Stimulated activated CD8-positive, alpha-beta memory T cell treated with anti-CD3 and anti-CD28 coated beads, Interleukin-4, amount 100 ng/mL, for 4 hours (primary cell): ENCODE data around the gene BTD.

Experiments used
- DNase-seq, 2 donors: peaks; one replicate each; pipeline ENCODE4 v3.0.0-alpha.2; 2020; ENCODE audit warnings: low read depth in 2 of 2, low spot score in 1 of 2

The BTD gene

GRCh38 chr3:15635121-15635661 lies 33.6 kb downstream of the BTD start:
- no peak for DNase-seq

DNA sequence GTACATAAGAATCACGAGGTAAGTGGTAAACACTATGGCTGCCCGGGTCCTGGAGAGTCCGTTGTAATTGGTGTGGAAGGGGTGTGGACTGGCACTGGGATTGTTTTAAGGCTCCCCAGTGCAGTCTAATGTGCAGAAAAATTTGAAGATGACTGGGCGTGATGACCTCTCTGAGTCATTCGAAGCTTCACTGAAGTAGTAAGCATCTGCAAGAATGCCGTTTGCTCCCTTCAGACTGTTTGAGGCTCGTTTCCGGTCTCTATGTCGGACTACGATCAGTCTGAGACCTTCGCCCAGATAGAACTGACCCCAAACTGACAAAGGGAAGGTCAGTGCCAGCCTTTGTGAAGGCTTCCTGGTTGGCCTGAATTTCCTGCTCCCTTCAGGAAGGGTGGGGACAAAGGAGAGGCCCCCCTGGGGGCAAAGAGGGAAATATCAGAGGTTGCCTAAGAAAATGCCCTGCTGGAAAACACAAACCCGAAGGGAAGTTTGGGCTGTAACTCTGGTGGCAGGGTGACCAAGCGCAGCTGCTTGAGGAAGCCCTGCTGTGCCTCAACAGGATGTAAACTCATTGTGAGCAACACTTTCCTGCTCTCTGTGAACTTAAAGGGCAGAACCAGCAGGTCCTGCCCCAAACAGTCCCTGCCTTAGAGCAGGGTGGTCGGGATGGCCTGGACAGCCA lies 34.6 kb downstream of the BTD start:
- no peak for DNase-seq

- no peak for DNase-seq
These were observed 35.8 kb downstream of the BTD start for GRCh38 chr3:15637131-15637951.

GRCh38 chr3:15638193-15638890 lies 36.8 kb downstream of the BTD start:
- no peak for DNase-seq

- DNase-seq = no peak
These were observed 37.3 kb downstream of the BTD start for GRCh38 chr3:15638891-15639262.

DNA sequence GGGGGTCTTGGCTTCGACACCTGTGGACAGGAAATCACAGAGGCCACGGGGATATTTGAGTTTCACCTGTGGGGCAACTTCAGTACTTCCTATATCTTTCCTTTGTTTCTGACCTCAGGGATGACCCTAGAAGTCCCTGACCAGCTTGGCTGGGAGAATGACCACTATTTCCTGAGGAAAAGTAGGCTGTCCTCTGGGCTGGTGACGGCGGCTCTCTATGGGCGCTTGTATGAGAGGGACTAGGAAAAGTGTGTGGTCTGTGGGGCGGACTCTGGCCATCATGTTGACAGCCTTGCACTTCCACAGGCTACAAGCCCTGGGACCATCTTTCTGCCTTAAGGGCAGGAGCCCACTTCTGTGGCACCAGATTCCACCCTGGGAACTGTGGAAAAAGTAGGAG lies 43.7 kb downstream of the BTD start:
- no peak for DNase-seq

GRCh38 chr3:15645740-15646501 lies 44.4 kb downstream of the BTD start:
- DNase-seq = no peak

- DNase-seq = no peak
These were observed 45.4 kb downstream of the BTD start for GRCh38 chr3:15646851-15647511.

DNA sequence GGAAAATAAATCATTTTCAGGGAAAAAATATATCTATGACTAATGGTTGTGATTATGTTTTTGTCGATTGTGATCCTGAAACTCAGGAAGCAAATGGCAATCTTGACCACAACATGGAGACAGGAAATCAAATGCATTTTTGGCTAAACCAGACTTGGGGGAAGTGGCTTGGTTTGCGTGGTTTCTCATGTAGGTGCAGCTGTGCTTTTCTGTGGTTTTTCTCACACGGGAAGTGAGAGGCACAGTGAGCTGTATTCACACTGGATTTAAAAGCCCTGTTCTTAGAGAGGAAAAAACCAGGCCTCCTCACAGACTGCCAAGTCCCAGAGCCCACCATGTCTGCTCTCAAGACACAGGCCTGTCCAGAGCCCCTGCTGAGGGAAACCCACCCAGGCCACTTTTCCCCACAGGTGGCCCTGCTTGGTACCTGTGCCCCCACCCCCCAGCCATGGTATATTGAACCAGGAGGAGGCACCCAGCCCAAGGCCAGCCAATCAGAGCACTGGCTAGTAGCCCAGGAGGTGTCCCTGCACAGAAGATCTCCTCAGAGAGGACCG lies 46.1 kb downstream of the BTD start:
- peak in 1 of 2 donors; percentile 24 for DNase-seq

DNA sequence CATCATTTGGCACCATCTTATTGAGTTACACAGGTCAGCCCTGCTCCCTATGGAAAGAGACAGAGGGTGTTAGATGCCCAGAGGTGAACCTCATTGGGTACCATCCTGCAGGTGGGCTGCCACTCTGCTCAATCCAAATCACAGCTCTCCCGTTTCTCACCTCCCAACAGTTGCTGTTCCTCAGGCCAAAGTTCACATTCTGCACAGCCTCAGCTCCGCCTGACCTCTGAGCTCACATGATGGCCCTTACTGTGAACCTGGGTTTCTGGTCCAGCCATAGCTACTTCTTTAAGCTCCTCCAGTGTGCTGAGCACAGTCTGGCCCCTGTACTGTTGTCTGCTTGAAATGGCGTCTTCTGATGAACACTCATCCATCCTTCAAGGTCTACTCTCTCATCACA lies 47.8 kb downstream of the BTD start:
- no peak for DNase-seq

DNA sequence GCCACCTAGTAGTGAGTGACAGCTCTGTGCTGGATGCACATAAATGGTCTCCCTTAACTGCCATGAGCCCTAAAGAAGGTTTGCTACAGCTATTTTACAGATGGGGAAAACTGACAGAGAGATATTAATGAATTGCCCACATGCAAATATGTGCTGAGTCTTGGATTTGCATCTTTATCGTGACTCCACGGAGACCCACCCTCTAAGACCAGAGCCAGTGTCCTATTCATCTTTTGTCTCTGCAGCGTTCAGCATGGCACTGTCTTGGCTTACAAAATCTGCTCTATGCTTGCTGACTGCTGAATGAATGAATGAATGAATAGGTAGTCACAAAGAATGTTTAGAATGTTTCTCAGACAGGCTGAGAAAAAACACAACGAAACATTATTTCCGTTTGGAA lies 48.3 kb downstream of the BTD start:
- no peak for DNase-seq

- DNase-seq = no peak
These were observed 49.9 kb downstream of the BTD start for GRCh38 chr3:15651396-15651795.

DNA sequence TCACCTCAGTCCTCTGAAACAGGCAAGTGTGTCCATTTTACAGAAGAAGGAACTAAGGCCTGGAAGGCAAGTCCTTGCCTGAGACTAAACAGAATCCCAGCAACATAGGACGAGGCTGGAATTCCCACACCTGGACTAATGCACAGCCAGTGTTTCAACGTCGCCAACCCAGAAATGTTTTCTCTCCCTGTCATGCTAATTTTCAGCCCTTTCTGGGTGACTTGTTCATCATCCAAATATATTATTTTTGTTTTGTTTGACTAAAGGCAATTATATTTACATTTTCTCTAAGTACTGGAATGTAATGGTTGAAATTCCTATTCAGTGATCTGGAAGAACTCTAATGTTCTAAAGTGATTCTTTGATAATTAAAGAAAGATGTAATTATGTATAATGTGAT lies 51.8 kb downstream of the BTD start:
- DNase-seq = no peak

GRCh38 chr3:15654127-15654526 lies 52.6 kb downstream of the BTD start:
- no peak for DNase-seq

GRCh38 chr3:15654891-15655290 lies 53.3 kb downstream of the BTD start:
- no peak for DNase-seq

DNA sequence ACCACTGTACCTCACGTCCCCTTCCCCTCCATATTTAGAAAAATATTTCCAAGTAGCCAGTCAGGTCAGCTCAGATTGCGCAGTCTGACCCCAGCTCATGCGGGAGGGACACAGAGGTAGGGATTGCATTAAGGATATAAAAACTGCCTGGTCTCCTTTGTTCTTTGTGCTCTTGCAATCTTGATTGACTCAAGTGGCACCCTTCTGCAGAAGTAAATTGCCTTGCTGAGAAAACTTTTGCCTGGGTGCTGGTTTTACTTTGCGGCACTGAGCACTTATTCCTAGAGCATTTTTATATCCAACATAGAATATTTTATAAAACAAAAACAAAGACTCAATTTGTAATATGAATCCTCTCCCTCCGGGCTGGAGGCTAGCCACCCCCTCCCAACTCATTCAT lies 54.8 kb downstream of the BTD start:
- DNase-seq = no peak

DNA sequence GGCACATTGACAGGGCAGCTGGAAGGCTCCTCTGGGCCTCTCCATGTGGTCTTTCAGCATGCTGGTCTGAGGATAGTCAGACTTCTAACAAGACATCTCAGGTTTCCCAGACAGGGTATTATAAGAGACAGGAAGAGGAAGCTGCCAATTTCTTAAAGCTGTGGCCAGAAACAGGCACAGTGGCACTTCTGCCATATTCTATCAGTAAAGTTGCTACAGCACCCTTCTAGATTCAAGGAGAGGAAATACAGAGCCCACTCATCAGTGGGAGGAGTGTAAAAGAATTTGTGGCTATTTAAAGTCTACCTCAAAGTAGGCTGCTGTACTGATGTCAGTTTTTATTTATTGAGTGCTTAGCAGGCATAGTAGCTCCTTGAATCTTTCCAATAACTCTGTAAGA lies 55.5 kb downstream of the BTD start:
- no peak for DNase-seq

- DNase-seq = no peak
These were observed 57.9 kb downstream of the BTD start for GRCh38 chr3:15659254-15659975.

DNA sequence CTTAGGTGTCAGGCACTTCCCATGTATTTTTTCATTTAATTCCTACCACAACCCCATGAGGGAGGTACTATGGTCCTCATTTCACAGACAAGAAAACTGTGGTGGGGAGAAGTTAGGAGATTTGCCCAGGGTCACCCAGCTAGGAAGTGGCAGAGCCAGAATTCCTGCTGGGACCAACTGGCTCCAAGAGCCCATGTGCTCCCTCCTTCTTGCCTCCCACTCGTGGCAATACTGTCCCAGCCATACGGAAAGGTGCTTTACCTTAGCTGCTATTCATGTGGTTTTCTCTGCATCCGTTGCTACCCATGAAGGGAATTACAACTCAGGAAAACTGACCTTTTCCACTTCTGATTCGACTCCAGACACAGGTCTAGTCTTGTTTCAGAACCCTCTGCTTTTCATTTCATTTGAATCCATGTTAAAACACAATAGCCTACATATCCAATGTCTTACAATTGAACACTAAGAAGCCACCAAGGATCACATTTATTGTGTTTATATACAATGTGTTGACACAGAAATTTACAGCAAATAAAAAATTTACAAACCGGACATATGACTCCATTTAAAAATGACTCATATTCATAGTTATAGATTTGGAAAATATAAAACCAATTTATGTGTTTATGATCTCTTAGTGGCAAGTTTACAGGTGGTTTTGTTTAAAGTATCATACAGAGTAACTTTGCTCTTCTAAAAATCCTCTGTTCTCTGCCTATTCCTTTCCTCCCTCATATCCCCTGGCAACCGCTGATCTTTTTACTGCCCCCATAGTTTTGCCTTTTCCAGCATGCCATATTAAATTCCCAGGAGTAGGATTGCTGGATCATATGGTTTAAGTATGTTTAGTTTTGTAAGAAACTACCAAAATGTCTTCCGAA lies 58.8 kb downstream of the BTD start:
- DNase-seq = no peak
